ENCODE measurements around the gene TBC1D1. TPM values are rescaled to one million over a fixed set of nuclear protein-coding genes. Genes with fewer than 3 reads are reported as not detected.

Gene TBC1D1
- total and polyA plus RNA-seq, 2 donors (not counting 1 experiment from before 2014, with no cell fraction given) = 39.7 to 90.0 TPM

DNA sequence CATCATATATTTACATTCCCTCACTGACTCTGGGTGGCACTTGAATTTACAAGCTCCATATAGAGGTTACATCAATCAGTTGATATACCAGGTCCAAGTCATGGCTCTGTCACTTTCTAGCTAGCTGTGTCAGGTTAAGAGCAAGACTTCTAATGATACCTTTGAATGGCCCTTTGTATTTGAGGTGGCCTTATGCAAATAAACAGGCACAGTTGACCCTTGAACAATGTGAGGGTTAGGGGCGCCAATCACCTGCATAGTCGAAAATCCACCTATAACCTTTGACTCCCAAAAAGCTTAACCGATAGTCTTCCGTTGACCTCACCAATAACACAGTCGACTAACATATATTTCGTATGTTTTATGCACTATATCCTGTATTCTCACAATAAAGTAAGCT is 68.0 kb downstream of the TBC1D1 start:
- Histone ChIP-seq H3K4me2 (ENCODE audit: extremely low read depth, insufficient read depth, low read length) (no peak overlapping the region), H3K4me1 (ENCODE audit: control insufficient read depth, extremely low read depth, insufficient read depth, low read length) (no peaks in the 10 kb centered on the region)

DNA sequence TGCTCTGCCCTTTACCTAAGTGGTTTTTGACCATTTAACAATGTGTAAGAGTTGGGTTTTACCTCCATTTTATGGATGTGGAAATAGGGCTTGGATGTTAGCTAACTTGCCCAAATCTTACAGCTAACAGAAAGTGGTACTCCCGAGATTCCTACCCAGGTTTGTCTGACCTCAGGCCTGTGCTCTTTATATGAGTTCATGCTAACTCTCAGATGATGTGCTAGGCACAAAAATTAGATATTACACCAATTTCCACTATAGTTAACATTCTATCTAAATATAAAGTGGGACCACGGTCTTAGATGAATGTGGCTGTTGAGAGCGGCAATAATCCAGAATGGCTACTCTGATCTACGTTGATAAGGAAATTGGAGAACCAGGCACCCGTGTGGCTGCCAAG is 69.2 kb downstream of the TBC1D1 start, which contains the start of gene PTTG2:
Gene PTTG2 (plus strand): TSS at position 301 of the 400 bp plus-strand sequence. CDS start 37 bp downstream, at position 338.
- Histone ChIP-seq H3K27ac (ENCODE audit: insufficient read depth, low read length) (no peak within 1 kb of the TSS), H3K4me3 (replicated peaks in 1 of 4; ENCODE audit: control extremely low read depth in 1 of 4, insufficient read depth in 1 of 4, low read depth in 3 of 4, low read length in 4 of 4) (no peak within 1 kb of the TSS), H2AFZ (ENCODE audit: low read length) (no peak within 1 kb of the TSS), H3K27me3 (ENCODE audit: control insufficient read depth, insufficient read depth, low read length) (no peaks in the 10 kb centered on the region), H4K20me1 (ENCODE audit: control insufficient read depth, extremely low read depth, insufficient read depth, low read length) (no peaks in the 10 kb centered on the region), H3K9ac (ENCODE audit: insufficient read depth, low read length) (no peak within 1 kb of the TSS), H3K36me3 (ENCODE audit: control insufficient read depth, insufficient read depth, low read length) (no peaks in the 10 kb centered on the region), H3K9me3 (ENCODE audit: control insufficient read depth, insufficient read depth, low read depth, low read length) (no peaks in the 10 kb centered on the region), H3K79me2 (ENCODE audit: control insufficient read depth, insufficient read depth, low read length) (no peaks in the 10 kb centered on the region), H3K4me2 (ENCODE audit: extremely low read depth, insufficient read depth, low read length) (no peak within 1 kb of the TSS), H3K4me1 (ENCODE audit: control insufficient read depth, extremely low read depth, insufficient read depth, low read length) (no peaks in the 10 kb centered on the region)
- TF ChIP-seq EZH2 (IDR thresholded peaks at IDR 0.05; ENCODE audit: low read length, missing control alignments) = no peak
- DNase-seq (ENCODE audit: low read depth in 2 of 2) = no peak

More for the DNA sequence above, 68.0 kb downstream of the TBC1D1 start:
- H3K9me3 ChIP-seq (ENCODE audit: control insufficient read depth, insufficient read depth, low read depth, low read length) = no peaks in the 10 kb centered on the region
- no peak for DNase-seq (ENCODE audit: low read depth in 2 of 2)
- no peak overlapping the region for H3K4me3 ChIP-seq (replicated peaks in 1 of 4; ENCODE audit: control extremely low read depth in 1 of 4, insufficient read depth in 1 of 4, low read depth in 3 of 4, low read length in 4 of 4)
- H3K27me3 ChIP-seq (ENCODE audit: control insufficient read depth, insufficient read depth, low read length) = no peaks in the 10 kb centered on the region
- H3K36me3 ChIP-seq (ENCODE audit: control insufficient read depth, insufficient read depth, low read length) = no peaks in the 10 kb centered on the region
- TF ChIP-seq, protein P1, sequence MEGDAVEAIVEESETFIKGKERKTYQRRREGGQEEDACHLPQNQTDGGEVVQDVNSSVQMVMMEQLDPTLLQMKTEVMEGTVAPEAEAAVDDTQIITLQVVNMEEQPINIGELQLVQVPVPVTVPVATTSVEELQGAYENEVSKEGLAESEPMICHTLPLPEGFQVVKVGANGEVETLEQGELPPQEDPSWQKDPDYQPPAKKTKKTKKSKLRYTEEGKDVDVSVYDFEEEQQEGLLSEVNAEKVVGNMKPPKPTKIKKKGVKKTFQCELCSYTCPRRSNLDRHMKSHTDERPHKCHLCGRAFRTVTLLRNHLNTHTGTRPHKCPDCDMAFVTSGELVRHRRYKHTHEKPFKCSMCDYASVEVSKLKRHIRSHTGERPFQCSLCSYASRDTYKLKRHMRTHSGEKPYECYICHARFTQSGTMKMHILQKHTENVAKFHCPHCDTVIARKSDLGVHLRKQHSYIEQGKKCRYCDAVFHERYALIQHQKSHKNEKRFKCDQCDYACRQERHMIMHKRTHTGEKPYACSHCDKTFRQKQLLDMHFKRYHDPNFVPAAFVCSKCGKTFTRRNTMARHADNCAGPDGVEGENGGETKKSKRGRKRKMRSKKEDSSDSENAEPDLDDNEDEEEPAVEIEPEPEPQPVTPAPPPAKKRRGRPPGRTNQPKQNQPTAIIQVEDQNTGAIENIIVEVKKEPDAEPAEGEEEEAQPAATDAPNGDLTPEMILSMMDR (conservative IDR thresholded peaks at IDR 0.05 in 1 of 2, IDR thresholded peaks at IDR 0.05 in 1 of 2; ENCODE audit: low read depth in 1 of 2, low read length in 2 of 2) = no peak
- TF ChIP-seq EZH2 (IDR thresholded peaks at IDR 0.05; ENCODE audit: low read length, missing control alignments) = no peak
- no peaks in the 10 kb centered on the region for H3K79me2 ChIP-seq (ENCODE audit: control insufficient read depth, insufficient read depth, low read length)
- no peak overlapping the region for H2AFZ ChIP-seq (ENCODE audit: low read length)
- no peak overlapping the region for H3K27ac ChIP-seq (ENCODE audit: insufficient read depth, low read length)
- H4K20me1 ChIP-seq (ENCODE audit: control insufficient read depth, extremely low read depth, insufficient read depth, low read length) = no peaks in the 10 kb centered on the region
- H3K9ac ChIP-seq (ENCODE audit: insufficient read depth, low read length) = no peak overlapping the region

DNA sequence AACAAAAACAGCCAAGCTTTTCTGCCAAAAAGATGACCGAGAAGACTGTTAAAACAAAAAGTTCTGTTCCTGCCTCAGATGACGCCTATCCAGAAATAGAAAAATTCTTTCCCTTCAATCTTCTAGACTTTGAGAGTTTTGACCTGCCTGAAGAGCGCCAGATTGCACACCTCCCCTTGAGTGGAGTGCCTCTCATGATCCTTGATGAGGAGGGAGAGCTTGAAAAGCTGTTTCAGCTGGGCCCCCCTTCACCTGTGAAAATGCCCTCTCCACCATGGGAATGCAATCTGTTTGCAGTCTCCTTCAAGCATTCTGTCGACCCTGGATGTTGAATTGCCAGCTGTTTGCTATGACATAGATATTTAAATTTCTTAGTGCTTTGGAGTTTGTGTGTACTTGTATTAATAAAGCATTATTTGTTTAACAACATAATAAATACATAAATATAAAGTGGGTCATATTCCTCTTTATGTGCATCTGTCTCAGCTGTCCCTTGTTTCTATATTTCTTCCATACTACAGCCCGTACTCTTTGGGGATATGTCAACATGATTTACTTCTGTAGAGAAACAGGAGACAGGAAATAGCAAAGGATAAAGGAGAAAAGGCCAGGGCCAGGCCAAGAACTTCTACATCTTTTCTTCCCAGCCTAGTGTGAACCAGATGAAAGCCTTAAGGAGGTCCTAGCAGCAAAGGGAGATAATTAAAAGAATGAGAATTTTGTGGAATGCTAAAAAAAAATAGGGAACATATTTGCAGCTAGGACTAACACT is 70.0 kb downstream of the TBC1D1 start:
- H3K4me2 ChIP-seq (ENCODE audit: extremely low read depth, insufficient read depth, low read length) = no peak overlapping the region
- H3K9me3 ChIP-seq (ENCODE audit: control insufficient read depth, insufficient read depth, low read depth, low read length) = no peaks in the 10 kb centered on the region
- no peak overlapping the region for H2AFZ ChIP-seq (ENCODE audit: low read length)
- H4K20me1 ChIP-seq (ENCODE audit: control insufficient read depth, extremely low read depth, insufficient read depth, low read length) = no peaks in the 10 kb centered on the region
- no peaks in the 10 kb centered on the region for H3K4me1 ChIP-seq (ENCODE audit: control insufficient read depth, extremely low read depth, insufficient read depth, low read length)
- no peaks in the 10 kb centered on the region for H3K79me2 ChIP-seq (ENCODE audit: control insufficient read depth, insufficient read depth, low read length)
- H3K27ac ChIP-seq (ENCODE audit: insufficient read depth, low read length) = no peak overlapping the region
- no peak overlapping the region for H3K9ac ChIP-seq (ENCODE audit: insufficient read depth, low read length)
- no peaks in the 10 kb centered on the region for H3K36me3 ChIP-seq (ENCODE audit: control insufficient read depth, insufficient read depth, low read length)
- no peak for DNase-seq (ENCODE audit: low read depth in 2 of 2)
- no peak for TF ChIP-seq EZH2 (IDR thresholded peaks at IDR 0.05; ENCODE audit: low read length, missing control alignments)
- TF ChIP-seq, protein P1 (conservative IDR thresholded peaks at IDR 0.05 in 1 of 2, IDR thresholded peaks at IDR 0.05 in 1 of 2; ENCODE audit: low read depth in 1 of 2, low read length in 2 of 2) = no peak
- H3K4me3 ChIP-seq (replicated peaks in 1 of 4; ENCODE audit: control extremely low read depth in 1 of 4, insufficient read depth in 1 of 4, low read depth in 3 of 4, low read length in 4 of 4) = no peak overlapping the region
- H3K27me3 ChIP-seq (ENCODE audit: control insufficient read depth, insufficient read depth, low read length) = no peaks in the 10 kb centered on the region
